GM19452 (cell line): ENCODE measurements around the gene METTL15.
A peak's percentile ranks its signal among the peaks of the same experiment; 100 is the strongest.
"Not testable (repeated sequence)": the region's sequence is repeated elsewhere in the genome, so short reads cannot be mapped to it uniquely, and the experiment has no call there.

Source experiments
- ATAC-seq: cut with Tn5 transposase; IDR thresholded peaks from one replicate; pipeline ENCODE4 v1.9.1; 2021; ENCODE audit not compliant: unreplicated experiment

The METTL15 gene

GRCh38 chr11:28108958-28109357 lies 770 bp downstream of the METTL15 start:
- no peak for ATAC-seq

DNA sequence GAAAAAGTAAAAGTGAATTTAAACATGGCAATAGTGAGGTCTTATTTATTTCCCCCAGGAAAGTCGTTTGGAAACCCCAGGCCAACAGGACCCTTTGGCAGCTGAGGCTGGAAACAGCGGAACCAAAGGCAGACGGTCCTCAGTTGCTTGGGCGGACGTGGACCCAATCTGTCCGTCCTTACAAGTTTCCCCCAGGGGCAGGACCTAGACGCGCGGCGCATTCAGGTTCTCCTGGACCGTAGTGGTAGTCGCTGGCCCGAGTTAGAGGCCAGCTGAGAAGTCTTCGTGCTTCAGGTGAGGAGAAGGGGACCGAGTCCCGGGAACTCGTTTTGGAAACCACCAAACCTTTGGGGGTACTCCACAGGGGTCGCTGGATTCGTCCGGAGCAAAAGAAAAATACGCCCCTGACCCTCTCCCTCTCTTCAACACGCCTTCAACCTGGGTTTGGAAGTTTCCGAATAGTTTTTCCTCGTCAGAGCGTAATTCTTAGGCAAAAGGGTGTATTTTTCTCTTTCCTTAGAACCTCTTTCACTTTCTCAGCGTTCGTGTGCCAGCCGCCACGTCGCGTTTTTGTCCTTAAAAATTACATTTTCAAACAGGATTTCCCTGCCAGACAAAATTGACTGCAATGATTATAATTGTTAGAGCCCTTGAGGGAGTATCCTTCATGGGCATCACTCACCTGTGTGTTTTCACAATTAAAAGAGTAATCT lies 2.1 kb downstream of the METTL15 start:
- ATAC-seq: peak; percentile 27

DNA sequence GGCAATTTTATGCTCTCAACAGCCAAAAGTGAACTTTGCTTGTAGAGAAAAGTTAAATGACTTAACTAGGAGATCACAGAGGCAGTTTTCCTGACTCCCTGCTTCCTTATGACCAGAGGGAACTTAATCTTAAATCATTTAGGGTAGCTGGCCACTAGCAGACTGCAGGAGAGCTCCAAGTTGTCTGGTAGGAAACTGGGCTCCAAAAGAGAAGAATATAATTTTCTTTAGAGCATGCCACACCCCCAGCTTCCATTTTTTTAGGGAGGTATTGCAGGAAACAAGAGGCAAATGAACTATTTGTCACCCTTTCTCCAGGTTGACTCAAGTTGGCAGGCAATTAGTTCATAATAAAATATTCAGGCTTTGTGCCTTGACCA lies 2.6 kb downstream of the METTL15 start:
- ATAC-seq: no peak

DNA sequence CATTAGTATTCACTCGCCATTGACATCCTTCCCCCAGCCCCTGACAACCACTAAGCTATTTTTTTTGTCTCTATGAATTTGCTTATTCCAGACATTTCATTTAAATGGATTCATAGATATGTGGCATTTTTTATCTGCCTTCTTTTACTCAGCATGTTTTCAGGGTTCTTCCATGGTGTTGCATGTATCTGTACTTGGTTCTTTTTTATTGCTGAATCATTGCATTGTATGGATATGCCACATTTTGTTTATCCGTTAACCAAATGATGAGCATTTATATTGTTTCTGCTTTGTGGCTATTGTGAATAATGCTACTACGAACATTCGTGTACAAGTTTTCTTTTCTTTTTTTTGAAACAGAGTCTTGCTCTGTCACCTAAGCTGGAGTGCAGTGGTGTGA lies 5.9 kb downstream of the METTL15 start:
- ATAC-seq: no peak

DNA sequence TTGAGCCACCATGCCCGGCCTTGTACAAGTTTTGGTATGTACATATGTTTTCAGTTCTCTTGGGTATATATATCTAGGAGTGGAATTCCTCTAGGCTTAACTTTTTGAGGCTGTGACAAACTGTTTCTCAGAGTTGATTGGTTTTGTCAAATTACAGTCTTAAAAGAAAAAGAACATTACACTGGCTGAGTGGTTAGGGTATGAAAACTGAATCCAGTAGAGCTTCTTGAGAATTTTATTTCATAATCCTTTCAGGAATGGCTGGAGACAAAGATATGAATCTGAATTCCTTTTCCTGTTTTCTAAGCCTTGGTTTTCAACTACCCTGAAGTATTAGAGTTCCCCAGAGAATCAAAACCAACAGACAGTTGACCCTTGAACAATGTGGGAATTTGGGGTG lies 6.5 kb downstream of the METTL15 start:
- no peak for ATAC-seq

GRCh38 chr11:28117712-28118111 lies 9.5 kb downstream of the METTL15 start:
- no peak for ATAC-seq

GRCh38 chr11:28123151-28123581 lies 15.0 kb downstream of the METTL15 start:
- no peak for ATAC-seq

DNA sequence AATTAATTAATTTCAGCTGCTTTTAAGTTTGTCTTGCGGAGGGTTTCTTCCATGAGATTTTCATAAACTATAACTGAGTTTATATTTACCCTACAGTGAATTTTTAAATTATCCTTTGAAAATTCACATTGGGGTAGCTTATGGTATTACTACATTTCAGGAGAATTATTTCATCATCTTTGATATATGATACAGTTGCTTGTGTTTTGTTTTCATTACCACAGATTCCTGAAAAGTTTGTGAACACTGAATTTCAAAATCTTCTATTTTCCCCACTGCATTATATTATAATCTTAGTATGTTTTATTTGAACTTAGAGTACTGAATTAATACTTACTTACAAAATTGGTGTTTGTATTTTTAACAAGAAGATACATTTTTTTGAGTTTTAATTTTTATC lies 24.4 kb downstream of the METTL15 start:
- ATAC-seq: no peak

DNA sequence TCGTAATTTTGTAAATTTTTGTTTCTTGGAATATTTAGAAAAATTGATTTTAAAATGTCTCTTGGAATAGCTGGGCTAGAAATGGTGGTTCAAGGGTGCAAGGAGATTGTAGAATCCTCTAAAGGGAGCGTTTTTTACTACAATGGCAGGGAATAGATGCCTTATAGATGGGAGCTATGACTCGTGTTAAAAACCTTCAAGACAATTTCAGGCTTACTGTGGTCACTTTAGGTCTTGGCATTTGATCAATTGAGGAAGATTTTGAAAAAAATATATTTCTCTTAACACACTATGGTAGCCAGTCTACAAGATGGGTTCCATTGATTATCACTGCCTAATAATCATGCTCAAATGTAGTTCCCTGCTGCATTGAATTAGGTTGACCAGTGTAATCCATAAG lies 25.0 kb downstream of the METTL15 start:
- ATAC-seq: no peak

- not testable (repeated sequence) for ATAC-seq
Observed at GRCh38 chr11:28136157-28136556, 28.0 kb downstream of the METTL15 start.

- no peak for ATAC-seq
Observed at GRCh38 chr11:28137366-28137765, 29.2 kb downstream of the METTL15 start.

- no peak for ATAC-seq
Observed at GRCh38 chr11:28137832-28138231, 29.6 kb downstream of the METTL15 start.

- no peak for ATAC-seq
Observed at GRCh38 chr11:28139841-28140415, 31.7 kb downstream of the METTL15 start.

DNA sequence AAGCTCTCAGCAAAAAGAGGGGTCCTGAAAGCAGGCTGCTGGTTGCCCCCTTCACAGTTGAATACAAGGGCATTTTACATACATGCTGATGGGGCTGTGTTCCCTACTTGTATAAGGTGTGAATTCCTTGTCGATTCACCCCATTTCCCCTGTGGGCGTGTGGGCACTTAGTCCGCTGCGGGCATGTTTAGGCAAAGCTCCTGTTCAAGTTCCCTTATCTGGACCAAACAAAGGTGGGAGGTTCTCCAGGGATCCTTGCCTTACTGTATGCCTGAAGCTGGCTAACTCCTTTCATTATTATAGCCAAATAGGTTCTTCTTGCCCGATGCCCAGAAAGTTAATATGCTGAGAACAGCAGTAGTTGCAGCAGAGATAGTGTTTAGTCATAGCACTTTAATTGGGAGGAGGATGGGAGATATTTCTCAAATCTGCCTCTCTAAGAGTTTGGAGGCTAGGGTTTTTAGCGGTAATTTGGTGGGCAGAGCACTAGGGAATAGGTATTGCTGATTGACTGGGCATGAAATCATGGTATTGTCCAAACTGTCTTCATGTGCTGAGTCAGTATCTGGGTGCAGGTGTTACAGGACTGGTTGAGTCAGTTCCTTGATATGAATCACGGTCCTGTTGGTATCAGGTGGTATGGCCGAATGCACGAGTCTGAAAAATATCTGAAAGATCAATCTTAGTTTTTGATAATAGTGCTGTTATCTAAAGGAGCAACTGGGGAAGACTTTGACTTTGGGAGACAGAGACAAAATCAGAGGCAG lies 32.7 kb downstream of the METTL15 start:
- ATAC-seq: no peak

GRCh38 chr11:28142724-28143123 lies 34.5 kb downstream of the METTL15 start:
- no peak for ATAC-seq

- no peak for ATAC-seq
Observed at GRCh38 chr11:28144808-28145207, 36.6 kb downstream of the METTL15 start.

- no peak for ATAC-seq
Observed at GRCh38 chr11:28146123-28146751, 38.0 kb downstream of the METTL15 start.

GRCh38 chr11:28152743-28153142 lies 44.6 kb downstream of the METTL15 start:
- no peak for ATAC-seq

DNA sequence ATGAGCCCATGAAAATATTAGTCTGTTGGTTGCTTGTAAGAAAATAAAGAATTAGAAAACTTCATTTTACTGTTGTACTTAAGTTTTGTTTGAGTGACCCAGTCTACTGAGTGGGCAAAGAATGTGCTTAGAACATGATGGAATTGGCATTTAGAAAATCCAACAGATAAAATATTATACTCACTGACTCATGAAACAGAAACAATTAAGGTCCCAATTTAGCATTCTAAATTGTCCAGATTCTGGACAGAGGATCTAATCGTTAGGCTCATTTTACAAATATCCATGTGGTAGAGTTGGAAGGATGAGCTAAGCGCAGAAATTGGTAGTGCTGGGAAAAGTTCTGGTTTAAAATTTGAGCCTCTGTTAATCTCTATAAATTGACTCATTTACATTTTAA lies 45.4 kb downstream of the METTL15 start:
- ATAC-seq: no peak

- no peak for ATAC-seq
Observed at GRCh38 chr11:28168718-28169117, 60.5 kb downstream of the METTL15 start.

DNA sequence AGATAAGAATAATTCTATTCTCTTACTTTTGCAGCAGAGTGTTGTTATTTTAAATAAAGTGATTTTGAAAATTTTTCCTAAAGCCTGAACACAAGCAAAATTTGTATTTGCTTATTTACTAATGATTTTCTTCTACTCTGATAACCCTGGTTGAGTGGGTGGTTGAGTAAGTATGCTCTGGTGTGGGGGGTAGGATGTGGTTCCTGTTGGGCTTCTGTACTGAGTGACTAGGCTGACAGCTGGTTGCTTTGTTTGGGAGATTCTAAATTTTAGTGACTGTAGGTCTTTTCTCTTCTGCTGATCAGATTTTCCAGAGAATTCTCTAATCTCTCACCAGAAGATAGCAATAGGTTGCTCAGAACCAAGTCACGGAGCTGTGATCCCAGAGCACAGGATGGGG lies 61.6 kb downstream of the METTL15 start:
- ATAC-seq: no peak

DNA sequence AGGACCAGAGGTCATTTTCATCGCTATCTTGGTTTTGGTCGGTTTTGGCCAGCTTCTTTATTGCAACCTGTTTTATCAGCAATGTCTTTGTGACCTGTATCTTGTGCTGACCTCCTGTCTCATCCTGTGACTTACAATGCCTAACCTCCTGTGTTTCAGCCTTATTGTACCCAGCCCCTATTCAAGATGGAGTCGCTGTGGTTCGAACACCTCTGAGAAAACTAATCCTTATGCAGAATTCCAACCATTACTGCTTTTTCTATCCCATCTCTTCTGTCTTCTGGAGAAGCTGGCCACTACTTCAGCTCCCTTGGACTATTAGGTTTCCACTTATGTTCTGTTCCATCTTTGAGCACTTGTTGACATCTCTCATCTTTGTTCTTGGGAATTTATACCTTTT lies 62.6 kb downstream of the METTL15 start:
- ATAC-seq: no peak
